ENCODE data around the gene ODAD4.

DNA sequence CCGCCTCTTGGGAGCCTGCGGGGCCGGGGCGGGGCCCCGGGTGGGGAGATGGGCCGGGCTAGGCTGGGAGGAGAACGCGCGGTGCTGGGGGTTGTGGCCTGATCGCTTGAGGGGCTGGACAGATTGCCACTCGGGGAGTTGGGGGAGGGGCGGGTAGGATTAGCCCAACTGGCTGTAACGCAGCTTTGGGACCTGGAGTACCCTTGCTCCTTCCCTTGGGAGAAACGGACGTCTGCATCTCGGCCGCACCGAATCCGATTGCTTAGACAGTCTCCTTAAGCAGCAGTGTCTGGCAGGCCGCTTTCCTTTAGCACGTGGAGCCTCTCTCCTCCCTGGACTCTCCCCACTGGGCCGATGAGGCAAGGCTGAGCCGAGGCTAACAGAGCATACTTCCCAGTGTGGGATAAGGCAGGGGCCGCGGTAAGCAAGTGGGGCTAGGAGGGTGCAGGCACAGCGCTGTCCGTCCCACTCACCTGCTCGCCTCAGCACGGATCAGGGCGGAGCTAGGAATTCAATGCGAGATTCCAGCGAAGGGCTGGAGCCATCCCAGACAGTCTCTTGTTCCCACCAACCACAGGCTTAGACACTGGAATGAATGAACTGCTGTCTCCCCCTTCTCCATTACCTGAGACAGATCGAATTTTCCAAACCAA lies 11.1 kb upstream of the ODAD4 start:
- TF ChIP-seq, protein P1, sequence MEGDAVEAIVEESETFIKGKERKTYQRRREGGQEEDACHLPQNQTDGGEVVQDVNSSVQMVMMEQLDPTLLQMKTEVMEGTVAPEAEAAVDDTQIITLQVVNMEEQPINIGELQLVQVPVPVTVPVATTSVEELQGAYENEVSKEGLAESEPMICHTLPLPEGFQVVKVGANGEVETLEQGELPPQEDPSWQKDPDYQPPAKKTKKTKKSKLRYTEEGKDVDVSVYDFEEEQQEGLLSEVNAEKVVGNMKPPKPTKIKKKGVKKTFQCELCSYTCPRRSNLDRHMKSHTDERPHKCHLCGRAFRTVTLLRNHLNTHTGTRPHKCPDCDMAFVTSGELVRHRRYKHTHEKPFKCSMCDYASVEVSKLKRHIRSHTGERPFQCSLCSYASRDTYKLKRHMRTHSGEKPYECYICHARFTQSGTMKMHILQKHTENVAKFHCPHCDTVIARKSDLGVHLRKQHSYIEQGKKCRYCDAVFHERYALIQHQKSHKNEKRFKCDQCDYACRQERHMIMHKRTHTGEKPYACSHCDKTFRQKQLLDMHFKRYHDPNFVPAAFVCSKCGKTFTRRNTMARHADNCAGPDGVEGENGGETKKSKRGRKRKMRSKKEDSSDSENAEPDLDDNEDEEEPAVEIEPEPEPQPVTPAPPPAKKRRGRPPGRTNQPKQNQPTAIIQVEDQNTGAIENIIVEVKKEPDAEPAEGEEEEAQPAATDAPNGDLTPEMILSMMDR (IDR thresholded peaks at IDR 0.05; ENCODE audit: poor library complexity), result no peak
- no peak for TF ChIP-seq EZH2phosphoT487 (IDR thresholded peaks at IDR 0.05; ENCODE audit: low read depth, severe bottlenecking, unreplicated experiment)
